Measurements from ENCODE around the gene SLC12A8. TPM values are rescaled to one million over a fixed set of nuclear protein-coding genes. Genes with fewer than 3 reads are reported as not detected.

Gene SLC12A8
- total RNA-seq, 2 donors from 2014 or later, result 20.7 to 33.7 TPM

GRCh38 chr3:125219261-125219701 is 6.7 kb upstream of the SLC12A8 start:
- DNase-seq, result no peak
- H3K9me3 ChIP-seq, result no peaks in the 10 kb centered on the region
- H3K27me3 ChIP-seq, result no peaks in the 10 kb centered on the region
- no peaks in the 10 kb centered on the region for H3K36me3 ChIP-seq
- intact Hi-C loops (cut with DNase I), result no loop called here
- TF ChIP-seq CTCF (IDR thresholded peaks at IDR 0.05), result no peak
- H3K4me1 ChIP-seq, result no peaks in the 10 kb centered on the region
- H3K27ac ChIP-seq, result peak overlapping the region; percentile 22
- H3K4me3 ChIP-seq, result no peak overlapping the region
- peak overlapping the region in 1 of 2 donors; percentile 21 for H3K9ac ChIP-seq (ENCODE audit: low read depth in 2 of 2, low read length in 2 of 2)

DNA sequence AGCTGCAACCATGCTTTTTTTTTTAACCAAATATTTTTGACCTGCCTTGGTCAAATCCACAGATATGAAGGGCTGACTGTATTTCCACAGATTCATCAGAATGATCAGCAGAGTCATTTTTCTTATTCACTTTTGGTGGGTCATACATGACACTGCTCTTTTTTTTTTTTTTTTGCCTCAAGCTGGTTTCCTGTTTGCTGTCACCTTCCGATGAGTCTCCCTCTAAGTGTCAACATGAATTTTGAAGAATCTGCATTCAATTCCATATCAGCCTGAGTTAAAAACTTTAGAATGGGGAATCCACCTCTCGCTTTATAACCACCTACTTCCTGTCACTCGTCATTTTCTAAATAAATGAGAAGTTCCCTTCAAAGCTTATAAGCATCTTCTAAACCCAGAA is 2.2 kb upstream of the SLC12A8 start:
- no peak overlapping the region for H3K4me3 ChIP-seq
- H3K4me1 ChIP-seq, result peaks cover 5% of the 10 kb centered on the region
- no peak for TF ChIP-seq CTCF (IDR thresholded peaks at IDR 0.05)
- no peaks in the 10 kb centered on the region for H3K9me3 ChIP-seq
- intact Hi-C loops (cut with DNase I), result no loop called here
- H3K27me3 ChIP-seq, result peaks cover 10% of the 10 kb centered on the region
- H3K9ac ChIP-seq (ENCODE audit: low read depth in 2 of 2, low read length in 2 of 2), result no peak overlapping the region
- DNase-seq, result no peak
- no peaks in the 10 kb centered on the region for H3K36me3 ChIP-seq
- no peak overlapping the region for H3K27ac ChIP-seq

DNA sequence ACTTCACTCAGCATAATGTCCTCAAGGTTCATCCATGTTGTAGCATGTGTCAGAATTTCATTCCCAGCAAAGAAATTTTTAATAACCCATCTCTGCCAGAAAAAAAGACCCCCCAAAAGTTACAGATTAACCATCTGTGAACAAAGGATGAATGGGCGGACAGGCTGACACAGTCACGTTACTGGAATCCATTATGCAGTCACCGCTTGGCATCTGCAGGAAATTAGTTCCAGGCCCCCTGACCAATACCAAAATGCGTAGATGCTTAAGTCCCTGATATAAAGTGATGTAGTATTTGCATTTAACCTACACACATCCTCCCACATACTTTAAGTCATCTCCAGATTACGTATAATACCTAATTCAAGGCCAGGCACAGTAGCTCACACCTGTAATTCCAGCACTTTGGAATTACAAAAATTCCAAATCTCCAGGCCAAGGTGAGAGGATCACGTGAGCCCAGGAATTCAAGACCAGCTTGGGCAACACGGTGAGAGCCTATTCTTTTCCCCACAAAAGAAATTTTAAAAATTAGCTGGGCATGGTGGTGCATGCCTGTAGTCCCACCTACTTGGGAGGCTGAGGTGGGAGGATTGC is 1.5 kb upstream of the SLC12A8 start:
- Histone ChIP-seq H3K27me3 (peaks cover 10% of the 10 kb centered on the region), H3K9me3 (no peaks in the 10 kb centered on the region), H3K36me3 (no peaks in the 10 kb centered on the region), H3K27ac (no peak overlapping the region), H3K4me3 (no peak overlapping the region), H3K4me1 (peaks cover 5% of the 10 kb centered on the region), H3K9ac (ENCODE audit: low read depth in 2 of 2, low read length in 2 of 2) (no peak overlapping the region)
- intact Hi-C loops (cut with DNase I), result no loop called here
- no peak for TF ChIP-seq CTCF (IDR thresholded peaks at IDR 0.05)
- no peak for DNase-seq

DNA sequence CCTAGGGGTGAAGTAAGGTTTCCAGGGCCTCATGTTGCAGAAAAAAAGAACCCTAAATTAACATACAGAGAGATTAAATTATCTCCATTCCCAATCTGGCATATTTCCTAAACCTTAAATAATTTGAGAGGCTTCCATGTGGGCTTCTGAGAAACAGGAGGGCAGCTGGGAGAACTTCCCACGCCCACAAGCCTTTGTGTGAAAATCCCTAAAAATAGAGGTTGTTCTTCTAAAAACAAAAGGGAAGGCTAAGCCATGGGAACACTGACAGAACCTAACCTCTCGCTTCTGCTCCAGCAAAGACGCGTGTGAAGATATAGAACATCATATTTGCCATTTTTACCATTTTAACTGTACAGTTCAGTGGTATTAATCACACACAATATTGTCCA is 812 bp upstream of the SLC12A8 start:
- Histone ChIP-seq H3K9me3 (no peaks in the 10 kb centered on the region), H3K27ac (no peak overlapping the region), H3K27me3 (peaks cover 10% of the 10 kb centered on the region), H3K36me3 (no peaks in the 10 kb centered on the region), H3K4me1 (peaks cover 5% of the 10 kb centered on the region), H3K9ac (ENCODE audit: low read depth in 2 of 2, low read length in 2 of 2) (peak overlapping the region in 1 of 2 donors; percentile 61), H3K4me3 (no peak overlapping the region)
- no peak for TF ChIP-seq CTCF (IDR thresholded peaks at IDR 0.05)
- no peak for DNase-seq
- intact Hi-C loops (cut with DNase I), result no loop called here

GRCh38 chr3:125212091-125212508 is 448 bp downstream of the SLC12A8 start:
- intact Hi-C loops (cut with DNase I), result no loop called here
- DNase-seq, result peak; percentile 34
- Histone ChIP-seq H3K36me3 (no peaks in the 10 kb centered on the region), H3K27me3 (peaks cover 10% of the 10 kb centered on the region), H3K4me1 (peaks cover 5% of the 10 kb centered on the region), H3K9me3 (no peaks in the 10 kb centered on the region), H3K4me3 (peak overlapping the region; percentile 53), H3K27ac (no peak overlapping the region), H3K9ac (ENCODE audit: low read depth in 2 of 2, low read length in 2 of 2) (peak overlapping the region; percentile 57 to 61)
- no peak for TF ChIP-seq CTCF (IDR thresholded peaks at IDR 0.05)

All from colonic mucosa (tissue), 4 donors.